NK-92 treated with Interleukin-12 subunit alpha and Interleukin-12 subunit beta, amount 100 ng/mL, for 24 hours (cell line): Measurements from ENCODE around the gene RUNX3.
"Not testable (repeated sequence)": the region's sequence is repeated elsewhere in the genome, so short reads cannot be mapped to it uniquely, and the experiment has no call there.

Experiments
- DNase-seq: peaks from one replicate; lab custom pipeline; 2025; lab: John Stamatoyannopoulos, UW

Gene RUNX3

DNA sequence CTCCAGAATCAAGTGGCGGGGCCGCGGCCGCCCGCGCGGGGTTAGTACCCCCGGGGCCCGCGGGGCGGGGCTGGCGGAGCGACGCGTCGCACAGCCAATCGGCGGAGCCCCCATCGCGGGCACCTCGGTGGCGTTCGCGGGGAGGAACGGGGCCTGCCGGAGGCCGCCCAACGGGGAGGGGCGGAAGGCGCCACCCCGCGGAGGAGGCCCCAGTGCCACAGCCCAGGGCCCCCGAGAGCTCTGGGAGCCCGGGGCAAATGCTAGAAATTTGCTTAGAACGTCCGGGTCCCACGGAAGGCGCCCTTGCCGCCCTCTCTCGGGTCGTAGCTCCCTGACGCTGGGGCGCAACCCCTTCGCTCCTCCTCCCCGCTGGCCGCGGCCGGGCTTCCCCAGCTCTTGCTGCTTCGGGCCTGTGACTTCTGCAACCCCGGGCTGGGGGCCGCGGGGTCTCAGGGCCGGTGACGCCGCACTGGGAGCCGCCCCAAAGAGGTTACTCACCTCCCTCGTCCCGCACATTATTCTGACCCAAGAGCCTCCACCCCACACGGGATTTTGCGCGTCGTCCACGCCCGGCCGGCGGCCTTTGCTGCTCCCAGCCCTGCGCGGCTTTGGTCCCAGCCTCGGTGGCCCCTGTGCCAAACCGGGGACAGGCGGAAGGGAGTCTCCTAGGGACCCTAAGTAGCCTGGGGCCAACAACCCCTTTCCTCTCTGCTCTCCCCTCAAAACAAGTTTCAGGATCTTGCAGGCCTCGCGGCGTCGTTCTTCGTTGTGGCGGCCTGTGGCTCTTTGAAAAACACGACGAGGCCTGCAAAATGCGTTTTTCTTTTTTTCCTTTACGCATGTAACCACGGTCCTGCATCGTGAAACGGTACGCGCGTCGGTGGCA lies at the start of gene RUNX3:
RUNX3 (minus strand) TSS at position 17 of the 886 bp plus-strand sequence. CDS start 408 bp downstream, outside the sequence.
- DNase-seq: peak; percentile 89

DNA sequence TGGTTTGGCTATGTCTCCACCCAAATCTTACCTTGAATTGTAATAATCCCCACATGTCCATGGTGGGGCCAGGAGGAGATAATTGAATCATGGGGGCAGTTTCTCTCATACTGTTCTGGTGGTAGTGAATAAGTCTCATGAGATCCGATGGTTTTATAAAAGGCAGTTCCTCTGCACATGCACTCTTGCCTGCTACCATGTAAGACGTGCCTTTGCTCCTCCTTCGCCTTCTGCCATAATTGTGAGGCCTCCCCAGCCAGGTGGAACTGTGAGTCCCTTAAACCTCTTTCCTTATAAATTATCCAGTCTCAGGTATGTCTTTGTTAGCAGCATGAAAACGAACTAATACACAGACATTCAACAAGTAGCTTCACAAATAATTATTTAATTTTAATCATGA lies 49.2 kb upstream of the RUNX3 start:
- DNase-seq: not testable (repeated sequence)

DNA sequence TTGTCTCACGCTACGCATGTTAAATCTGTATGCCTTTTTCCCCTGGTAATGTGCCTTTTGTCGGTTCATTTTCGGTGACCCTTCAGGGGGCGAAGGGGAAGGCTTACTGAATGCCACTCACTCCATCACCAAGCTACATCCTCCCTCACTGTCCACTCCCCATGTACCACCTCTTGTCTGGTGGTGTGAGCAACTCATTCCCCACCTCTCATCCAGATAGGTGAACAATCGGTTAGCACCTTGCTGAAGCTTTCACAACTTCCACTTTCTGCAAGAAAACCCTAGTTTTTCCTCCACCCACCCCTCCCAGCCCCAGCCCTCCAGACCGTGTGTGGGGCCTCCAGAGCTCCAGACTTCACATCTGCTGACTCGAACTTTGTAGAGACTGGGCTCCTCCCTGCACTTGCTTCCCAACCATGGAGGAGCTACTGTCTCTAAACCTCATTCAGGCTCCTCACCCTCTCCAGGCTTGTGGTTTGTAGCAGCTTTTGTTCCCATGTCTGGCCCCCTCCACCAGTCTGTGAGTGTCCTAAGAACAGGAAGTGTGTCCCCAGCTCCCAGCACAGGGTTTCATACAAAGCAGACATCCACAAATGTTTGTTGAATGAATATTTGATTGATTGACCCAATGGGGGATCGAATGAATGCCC lies 48.4 kb upstream of the RUNX3 start:
- peak; percentile 47 for DNase-seq

DNA sequence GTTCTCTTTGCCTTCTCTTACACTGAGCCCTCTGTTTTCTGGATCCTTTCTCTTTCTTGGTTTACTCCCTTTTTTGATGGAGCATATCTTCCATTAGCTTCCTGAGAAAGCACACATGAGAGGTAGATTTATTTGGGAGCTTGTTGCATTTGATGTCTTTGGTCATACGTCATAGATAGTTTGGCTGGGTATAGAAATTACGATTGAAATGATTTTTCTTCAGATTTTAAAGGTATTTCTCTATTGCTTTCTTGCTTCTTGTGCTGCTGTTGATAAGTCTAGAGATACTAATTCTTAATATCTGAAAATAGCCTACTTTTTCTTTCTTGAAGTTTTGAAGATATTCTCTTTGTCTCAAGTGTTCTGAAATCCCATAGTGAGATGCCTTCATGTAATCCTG lies 45.3 kb upstream of the RUNX3 start:
- no peak for DNase-seq

DNA sequence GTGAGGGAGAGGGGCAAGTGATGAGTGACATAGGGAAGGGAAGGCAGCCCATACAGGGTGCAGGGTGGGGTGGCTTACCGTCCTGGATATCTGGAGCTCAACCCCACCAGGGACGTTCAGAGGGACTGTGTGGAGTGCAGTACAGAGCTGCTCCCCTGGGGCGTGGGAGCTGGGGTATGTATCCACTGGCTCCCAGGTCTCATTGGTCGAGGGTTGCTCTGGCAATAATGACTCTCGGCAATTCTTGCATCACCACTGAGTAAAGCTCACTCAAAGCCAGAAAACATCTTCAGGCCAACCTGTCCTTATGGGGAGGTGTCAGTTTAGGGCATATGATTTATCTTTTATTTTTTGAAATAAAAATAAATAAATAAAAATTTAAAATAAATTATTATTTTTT lies 43.2 kb upstream of the RUNX3 start:
- DNase-seq: no peak

DNA sequence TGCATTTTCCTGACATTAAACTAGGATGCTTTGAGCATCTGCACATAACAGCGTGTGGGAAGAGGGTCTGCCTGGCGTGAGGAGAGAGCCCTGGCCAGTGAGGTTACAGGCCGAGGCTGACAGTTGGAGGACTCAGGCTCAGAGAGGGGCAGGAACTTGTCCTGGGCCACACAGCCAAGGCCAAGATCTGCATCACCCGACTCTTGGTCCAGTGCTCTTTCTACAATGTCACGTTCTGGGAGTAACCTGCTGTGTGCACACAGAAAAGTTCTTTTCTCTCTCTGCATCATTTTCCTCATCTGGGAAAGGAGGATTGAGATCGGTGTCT lies 42.8 kb upstream of the RUNX3 start:
- no peak for DNase-seq

DNA sequence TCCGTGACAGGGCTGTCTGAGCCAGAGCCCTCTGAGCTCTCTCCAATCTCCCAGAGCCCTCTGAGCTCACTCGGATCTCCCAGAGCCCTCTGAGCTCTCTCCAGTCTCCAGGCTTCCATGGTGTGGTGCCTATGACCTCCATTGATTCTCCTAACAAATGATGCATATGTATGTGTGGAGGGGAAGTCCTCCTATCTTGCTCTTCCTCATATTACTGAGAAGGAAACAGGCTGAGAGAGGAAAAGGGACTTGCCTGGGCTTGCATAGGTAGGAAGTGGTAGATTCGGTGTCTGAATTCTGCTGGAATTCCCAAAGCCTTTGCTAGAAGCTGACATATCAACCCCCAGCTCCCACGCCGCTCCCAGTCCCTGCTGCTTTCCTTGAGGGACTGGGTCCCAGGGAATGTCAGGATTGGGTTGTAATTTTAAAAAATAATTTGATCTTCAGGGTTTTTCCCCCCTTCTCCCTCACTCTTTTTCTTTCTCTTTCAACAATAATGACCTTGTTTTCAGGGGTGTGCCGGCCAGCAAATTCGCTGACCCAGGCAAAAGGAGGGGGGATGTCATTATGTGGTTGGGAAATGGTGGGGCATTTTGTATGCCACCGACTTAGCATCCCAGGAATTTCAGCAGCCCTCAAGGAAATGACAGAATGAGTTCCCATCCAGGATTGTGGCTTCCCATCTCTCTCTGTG lies 42.3 kb upstream of the RUNX3 start:
- DNase-seq: no peak

DNA sequence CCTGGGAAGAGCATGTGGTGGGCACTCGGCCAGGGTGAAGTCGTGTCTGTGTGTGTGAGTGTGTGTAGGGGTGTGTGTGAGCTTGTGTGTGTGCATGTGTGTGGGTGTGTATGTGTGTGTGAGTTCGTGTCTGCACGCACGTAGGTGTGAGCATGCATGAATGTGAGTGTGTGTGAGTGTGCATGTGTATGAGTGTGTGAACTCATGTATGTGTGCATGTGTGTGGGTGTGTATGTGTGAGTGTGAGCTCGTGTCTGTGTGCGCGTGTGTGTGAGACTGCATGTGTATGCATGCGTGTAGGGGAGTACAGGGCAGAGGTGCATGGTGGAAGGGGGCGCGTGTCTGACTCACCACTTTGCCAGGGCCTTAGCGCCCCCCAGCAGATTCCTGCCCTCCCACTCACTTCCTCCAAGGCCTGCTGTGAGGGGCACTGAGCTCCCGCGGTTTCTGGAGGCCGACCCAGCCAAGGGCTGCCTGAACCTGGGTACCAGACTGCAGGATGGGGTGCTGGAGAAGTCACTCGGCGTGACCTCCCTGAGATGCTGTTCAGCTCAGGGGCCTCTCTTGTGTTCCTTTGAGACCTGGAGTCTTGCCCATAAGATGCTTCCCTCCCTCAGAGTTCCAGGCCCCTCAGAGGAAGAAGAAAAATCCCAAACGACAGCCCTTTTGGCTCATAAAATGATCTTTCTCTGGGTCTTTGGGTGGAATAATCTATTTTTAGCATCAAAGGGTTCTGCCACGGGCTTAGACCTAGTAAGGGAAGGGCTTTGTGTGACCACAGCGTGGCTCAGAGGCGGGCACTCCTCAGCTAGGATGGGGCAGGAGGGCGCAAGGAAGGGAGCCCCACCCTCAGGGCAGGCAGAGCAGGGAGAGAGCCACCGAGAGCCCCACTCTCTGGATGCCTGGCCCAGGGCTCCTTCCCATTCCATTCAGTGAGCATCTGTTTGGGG lies 41.1 kb upstream of the RUNX3 start:
- DNase-seq: no peak

DNA sequence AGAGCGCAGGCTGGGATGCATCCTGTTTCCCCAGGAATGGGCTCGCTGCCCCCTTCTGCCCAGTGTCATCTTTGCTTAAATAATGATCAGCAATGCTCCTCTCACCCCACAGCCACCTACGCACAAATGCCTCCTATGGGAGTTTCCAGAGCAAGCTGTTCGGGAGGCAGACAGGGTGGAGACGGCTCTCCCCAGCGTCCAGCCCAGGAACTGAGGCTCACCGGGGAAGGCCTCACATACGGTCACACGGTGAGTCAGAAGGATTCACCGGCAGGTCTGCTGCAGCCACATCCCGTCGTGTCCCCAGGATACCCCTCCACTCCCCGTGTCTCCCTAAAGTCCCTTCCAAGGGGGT lies 40.3 kb upstream of the RUNX3 start:
- no peak for DNase-seq

DNA sequence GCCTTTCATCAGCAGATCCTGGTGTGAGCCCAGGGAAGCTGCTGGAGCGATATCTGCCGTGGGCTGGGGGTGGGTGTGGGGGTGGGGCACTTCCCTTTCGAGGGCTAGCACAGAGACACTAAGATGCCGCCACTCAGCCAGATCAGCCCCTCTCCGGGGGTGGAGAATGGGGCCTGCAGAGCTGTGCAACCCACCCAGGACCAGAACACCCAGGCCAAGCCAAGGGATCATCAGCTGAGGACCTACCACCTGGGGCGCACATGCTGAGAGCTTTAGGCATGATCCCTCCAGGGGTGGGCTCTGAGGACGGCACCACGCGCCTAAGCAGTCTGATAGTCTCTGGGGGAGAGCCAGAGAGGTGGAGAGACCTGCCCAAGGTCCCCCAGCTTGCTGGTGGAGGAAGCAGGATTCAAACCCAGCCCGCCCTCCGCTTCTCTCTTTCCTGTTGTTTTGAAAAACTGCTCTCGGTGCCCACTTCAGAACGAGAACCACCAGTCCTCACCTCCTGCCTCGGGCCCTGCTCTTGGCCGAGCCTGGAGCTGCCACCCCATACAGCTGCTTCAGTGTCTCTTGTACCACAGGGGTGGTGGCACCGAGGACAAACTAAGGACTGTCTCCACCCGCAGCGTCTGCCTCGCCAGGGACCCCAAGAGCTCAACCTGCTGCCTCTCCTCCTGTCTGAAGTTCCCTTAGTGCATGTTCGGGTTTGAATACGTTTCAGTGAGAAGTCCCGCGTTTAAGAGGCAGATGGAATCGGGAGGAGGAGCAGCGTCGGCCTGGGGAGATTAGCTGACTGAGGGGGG lies 39.7 kb upstream of the RUNX3 start:
- DNase-seq: no peak

DNA sequence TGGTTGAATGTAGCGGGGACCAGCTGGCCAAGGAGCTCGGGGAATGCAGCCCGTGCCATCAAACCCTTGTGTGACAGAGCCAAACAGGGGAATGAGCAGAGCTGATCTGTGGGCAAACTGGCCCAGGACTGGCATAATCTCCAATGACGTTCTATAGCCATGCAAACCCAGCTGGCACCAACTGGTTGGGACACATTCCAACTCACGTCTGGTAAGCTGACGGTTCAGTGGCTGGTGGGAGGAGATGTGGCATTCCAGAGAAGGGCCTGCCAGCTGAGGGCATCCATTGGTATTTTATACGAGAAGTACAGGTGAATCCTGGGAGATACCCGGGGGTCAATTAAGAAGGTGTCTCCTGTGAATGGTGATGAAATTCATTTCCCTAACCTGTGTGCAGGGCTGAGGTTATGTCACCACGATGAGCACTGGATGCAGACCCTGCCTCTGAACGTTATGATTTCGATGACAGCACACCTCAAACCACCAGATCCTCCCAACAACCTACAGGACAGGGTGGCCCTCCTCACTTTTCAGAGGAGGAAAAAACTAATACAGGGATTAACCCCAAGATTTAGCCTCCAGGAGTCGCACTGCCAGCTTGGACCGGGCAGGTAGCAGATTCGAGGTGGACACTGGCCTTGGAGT lies 39.0 kb upstream of the RUNX3 start:
- DNase-seq: no peak

DNA sequence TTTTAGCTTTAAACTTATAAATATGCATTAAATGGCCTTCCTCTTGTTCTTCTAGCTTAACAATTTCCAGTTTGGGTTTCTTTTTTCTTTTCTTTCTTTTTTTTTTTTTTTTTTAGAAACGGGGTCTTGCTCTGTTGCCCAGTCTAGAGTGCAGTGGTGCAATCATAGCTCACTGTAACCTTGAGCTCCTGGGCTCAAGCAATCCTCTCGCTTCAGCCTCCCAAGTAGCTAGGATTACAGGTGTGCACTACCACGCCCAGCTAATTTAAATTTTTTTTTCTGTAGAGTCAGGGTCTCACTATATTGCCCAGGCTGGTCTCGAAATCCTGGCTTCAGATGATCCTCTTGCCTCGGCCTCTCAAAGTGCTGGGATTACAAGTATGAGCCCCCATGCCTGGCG lies 37.9 kb upstream of the RUNX3 start:
- DNase-seq: no peak

DNA sequence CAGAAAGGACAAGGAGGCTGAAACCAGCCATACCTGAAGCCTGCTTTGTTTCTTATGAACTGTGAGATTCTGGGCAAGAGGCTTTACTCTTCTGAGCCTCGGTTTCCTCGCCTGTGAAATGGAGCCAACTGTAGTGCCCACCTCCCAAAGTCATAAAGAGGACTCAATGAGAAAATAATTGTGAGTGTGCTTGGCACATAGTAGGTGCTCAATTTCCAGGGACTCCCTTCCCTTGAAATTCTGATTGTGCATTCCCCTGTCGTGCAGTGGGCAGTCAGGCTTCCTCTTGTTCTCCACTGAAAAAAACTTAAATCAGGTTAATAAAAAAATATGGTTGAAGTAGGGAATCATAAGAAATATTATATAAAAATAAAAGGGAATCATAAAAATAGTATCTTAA lies 37.5 kb upstream of the RUNX3 start:
- no peak for DNase-seq

DNA sequence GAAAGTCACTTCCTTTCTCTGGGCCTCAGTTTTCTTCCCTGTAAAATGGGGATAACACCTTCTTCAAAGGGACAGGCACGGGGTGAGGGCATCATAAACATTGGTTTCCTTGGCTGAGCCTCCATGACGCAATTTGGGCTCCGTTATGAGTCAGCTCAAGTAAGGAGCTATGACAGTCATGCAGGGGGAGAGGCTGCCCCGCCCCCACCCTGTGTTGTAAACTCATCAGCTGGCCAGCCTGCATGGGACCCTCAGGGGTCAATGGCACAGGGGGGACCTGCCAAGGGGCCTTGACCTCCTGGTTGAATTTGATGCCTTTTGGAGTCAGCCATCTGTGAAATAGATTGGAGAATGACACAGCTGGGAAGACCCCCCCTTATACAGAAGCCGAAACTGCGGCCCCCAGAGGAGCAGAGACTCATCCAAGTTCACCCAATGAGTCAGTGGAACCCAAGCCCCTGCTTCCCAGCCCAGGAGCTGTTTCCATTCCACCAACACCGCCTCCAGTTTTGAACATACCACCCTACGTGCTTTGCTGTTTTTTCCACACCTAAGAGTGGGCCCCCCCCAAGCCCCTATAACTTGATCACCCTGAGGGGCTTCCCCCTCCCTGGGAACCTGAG lies 36.8 kb upstream of the RUNX3 start:
- DNase-seq: peak; percentile 80

DNA sequence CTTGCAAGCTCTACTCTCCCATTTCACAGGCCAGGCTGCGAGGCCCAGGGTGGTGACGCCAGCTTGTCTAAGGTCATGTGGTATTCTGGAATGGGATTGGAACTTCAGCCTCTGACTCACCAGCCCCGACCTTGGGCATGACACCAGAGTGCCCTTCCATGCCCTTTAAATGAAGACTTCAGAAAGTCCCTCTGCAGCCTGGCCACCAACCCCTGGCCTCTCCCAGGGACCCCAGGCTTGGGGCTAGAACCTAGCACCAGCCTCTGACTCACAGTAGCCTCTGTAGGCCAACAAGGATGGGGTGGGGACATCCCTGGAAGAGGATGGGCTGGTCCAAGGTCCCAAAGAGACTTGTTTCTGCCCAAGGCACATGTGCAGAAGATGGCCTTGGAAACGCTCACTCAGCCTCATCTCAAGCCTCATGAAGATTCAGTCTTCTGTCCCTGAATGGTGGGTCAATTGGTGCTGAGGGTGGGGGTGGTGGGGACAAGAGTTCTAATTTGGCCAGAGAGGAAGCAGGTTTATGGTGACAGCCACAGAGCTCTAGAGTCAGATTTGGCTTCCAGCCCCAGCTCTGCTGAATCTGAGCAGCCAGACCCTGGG lies 36.1 kb upstream of the RUNX3 start:
- peak; percentile 50 for DNase-seq

DNA sequence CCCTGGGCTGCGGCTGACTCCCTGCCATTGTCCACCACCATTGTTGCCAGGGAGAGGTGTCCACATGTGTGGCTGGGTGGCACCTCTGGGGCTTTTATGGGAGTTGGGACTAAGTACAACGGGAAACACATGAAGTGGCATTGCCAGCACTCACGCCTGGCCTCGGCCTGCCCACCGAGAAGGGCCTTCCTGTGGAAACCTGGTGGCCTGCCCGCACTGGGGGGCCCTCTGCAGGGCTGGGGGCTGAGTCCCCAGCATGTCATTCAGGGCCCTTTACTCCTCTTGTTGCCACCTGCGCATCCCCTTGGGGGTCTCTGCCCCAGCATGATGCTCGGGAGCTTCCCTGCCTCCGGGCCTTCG lies 35.5 kb upstream of the RUNX3 start:
- DNase-seq: no peak

DNA sequence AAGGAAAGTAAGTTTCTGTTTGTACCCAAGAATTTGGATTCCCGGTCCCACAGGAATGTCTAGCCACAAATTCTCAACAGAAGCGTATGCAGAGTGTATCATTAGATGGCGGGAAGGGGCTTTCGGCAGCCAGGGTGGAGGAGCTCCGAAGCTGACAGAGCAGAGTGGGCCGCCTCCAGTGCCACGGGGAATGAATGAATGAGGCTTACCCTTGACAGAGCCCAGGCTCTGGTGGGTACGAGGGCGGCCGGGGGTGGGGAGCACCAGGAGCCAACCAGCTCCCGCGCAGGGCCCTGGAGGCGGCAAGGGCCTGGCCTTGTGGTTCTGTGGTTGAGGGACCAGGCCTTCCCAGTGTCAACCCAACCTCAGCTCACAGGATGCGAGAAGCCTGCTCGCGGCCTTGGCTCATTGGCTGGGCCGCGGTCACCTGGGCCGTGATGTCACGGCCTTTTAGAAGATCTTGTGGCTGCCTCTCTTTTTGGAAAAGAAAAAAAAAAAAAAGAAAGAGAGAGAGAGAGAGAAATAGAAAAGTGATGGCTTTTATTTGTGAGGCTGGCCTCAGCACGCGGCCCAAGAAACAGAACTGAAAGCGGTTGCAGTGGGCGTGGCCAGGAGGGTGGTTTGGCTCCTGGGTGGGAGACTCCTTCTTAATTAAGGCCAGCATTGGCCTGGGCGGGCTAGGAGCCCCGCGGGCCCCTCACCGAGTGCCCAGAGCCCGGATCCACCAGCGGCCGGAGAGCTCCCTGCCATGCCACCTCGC lies 34.9 kb upstream of the RUNX3 start:
- peak; percentile 96 for DNase-seq

DNA sequence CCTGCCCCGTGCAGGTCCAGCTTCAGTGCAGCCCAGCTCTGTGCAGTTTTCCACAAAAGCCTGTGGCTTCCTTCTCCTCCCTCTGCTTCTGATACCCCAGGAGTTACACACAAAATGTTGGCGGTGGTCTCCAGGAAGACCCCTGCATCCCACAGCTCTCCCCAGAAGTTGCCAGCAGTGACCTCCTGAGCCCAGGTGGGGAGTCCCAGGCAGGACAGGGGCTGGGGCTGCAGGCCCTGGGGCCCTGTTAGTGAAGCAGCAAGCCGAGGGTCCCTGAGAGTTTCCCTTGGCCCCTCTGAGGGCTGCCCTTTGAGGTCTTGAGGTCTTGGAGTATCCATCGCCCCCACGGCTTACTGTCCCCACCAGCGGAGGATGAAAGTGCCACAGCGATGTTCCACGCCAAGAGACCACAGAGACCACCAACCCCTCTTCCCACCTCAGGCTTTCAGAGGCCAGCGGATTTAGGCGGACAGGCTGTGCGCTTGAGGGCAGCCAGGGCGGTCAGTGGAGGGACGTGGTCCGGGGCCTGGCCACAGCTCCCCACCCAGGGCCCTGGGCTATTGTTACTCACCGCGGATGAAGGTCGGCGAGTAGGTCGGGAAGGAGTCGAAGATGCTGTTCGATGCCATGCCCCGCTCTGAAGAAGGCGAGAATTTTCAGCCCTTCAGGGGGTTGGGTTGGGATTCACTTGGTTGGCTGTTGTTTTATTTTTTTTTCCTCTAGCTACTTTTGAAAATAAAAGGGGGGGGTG lies 34.0 kb upstream of the RUNX3 start:
- DNase-seq: no peak
